ENCODE data around the gene SNX18. TPM values are rescaled to one million over a fixed set of nuclear protein-coding genes. Genes with fewer than 3 reads are reported as not detected.

The SNX18 gene
- polyA plus RNA-seq, 1 experiment, result 47.0 TPM

DNA sequence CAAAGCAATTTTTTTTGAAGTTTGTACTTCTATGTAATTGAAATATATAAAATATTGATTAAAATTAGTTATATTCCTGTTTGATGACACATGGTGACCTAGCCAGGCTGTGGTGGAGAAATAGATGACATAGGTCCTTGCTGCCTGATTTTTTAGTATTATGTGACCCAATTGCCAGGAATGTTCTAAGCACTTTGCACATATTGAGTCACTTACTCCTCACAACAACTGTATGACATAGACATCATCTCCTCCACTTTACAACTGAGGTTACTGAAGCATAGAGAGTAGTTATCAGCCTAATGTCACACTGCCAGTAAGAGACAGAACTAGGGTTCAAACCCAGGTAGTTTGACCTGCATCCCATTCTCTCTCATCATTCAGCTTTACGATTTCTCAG is 26.2 kb upstream of the SNX18 start:
- CTCF ChIA-PET, result interaction anchor here (0.6 to 7.1 kb wide), 14 partner anchors 9 to 1052 kb away, joined by 3 to 69 read pairs (median 5); partner anchors contain the start of genes HSPB3 and SNX18

GRCh38 chr5:54492178-54492577 is 25.4 kb upstream of the SNX18 start:
- peaks cover 2% of the 10 kb centered on the region; the same call in 1 of the 2 replicates for H3K27me3 ChIP-seq (ENCODE audit: control insufficient read depth, insufficient read depth, low read length)
- TF ChIP-seq, protein P1, sequence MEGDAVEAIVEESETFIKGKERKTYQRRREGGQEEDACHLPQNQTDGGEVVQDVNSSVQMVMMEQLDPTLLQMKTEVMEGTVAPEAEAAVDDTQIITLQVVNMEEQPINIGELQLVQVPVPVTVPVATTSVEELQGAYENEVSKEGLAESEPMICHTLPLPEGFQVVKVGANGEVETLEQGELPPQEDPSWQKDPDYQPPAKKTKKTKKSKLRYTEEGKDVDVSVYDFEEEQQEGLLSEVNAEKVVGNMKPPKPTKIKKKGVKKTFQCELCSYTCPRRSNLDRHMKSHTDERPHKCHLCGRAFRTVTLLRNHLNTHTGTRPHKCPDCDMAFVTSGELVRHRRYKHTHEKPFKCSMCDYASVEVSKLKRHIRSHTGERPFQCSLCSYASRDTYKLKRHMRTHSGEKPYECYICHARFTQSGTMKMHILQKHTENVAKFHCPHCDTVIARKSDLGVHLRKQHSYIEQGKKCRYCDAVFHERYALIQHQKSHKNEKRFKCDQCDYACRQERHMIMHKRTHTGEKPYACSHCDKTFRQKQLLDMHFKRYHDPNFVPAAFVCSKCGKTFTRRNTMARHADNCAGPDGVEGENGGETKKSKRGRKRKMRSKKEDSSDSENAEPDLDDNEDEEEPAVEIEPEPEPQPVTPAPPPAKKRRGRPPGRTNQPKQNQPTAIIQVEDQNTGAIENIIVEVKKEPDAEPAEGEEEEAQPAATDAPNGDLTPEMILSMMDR (IDR thresholded peaks at IDR 0.05; ENCODE audit: insufficient read depth, low read depth, low read length), result no peak
- no peak overlapping the region for H3K4me3 ChIP-seq (ENCODE audit: low read depth, low read length)
- no peak for DNase-seq (ENCODE audit: low read depth)
- ChIA-PET POLR2A (no interaction called here), CTCF (interaction anchor here (0.6 to 7.1 kb wide), 11 partner anchors 10 to 1052 kb away, joined by 3 to 69 read pairs (median 5); partner anchors contain the start of gene SNX18)
- H3K36me3 ChIP-seq (ENCODE audit: control insufficient read depth, insufficient read depth, low read length), result no peaks in the 10 kb centered on the region

More for the DNA sequence above, 26.2 kb upstream of the SNX18 start:
- POLR2A ChIA-PET, result no interaction called here
- no peak overlapping the region for H3K4me3 ChIP-seq (ENCODE audit: low read depth, low read length)
- TF ChIP-seq, protein P1 (IDR thresholded peaks at IDR 0.05; ENCODE audit: insufficient read depth, low read depth, low read length), result no peak
- no peak for DNase-seq (ENCODE audit: low read depth)
- no peaks in the 10 kb centered on the region for H3K36me3 ChIP-seq (ENCODE audit: control insufficient read depth, insufficient read depth, low read length)
- peaks cover 2% of the 10 kb centered on the region; the same call in 1 of the 2 replicates for H3K27me3 ChIP-seq (ENCODE audit: control insufficient read depth, insufficient read depth, low read length)

- Histone ChIP-seq H3K27me3 (ENCODE audit: control insufficient read depth, insufficient read depth, low read length) (peaks cover 2% of the 10 kb centered on the region; the same call in 1 of the 2 replicates), H3K4me3 (ENCODE audit: low read depth, low read length) (no peak overlapping the region), H3K36me3 (ENCODE audit: control insufficient read depth, insufficient read depth, low read length) (no peaks in the 10 kb centered on the region)
- TF ChIP-seq, protein P1 (IDR thresholded peaks at IDR 0.05; ENCODE audit: insufficient read depth, low read depth, low read length), result no peak
- ChIA-PET POLR2A (no interaction called here), CTCF (interaction anchor here (0.9 to 1.5 kb wide), 3 partner anchors 17 to 52 kb away, joined by 3 read pairs; no protein-coding TSS in a partner anchor)
- DNase-seq (ENCODE audit: low read depth), result no peak
Measured at GRCh38 chr5:54495027-54495426, 22.5 kb upstream of the SNX18 start.

- Histone ChIP-seq H3K36me3 (ENCODE audit: control insufficient read depth, insufficient read depth, low read length) (peaks cover 9% of the 10 kb centered on the region), H3K4me3 (ENCODE audit: low read depth, low read length) (no peak overlapping the region), H3K27me3 (ENCODE audit: control insufficient read depth, insufficient read depth, low read length) (no peaks in the 10 kb centered on the region)
- no peak for DNase-seq (ENCODE audit: low read depth)
- CTCF ChIA-PET, result interaction anchor here (0.9 to 4.6 kb wide), 3 partner anchors 331 to 380 kb away, joined by 6 to 82 read pairs (median 35); no protein-coding TSS in a partner anchor
- TF ChIP-seq, protein P1 (IDR thresholded peaks at IDR 0.05; ENCODE audit: insufficient read depth, low read depth, low read length), result no peak
- POLR2A ChIA-PET, result interaction anchor here (0.6 kb wide), 1 partner anchor 373 kb away, joined by 3 read pairs; no protein-coding TSS in a partner anchor
Measured at GRCh38 chr5:54514291-54514690, 3.3 kb upstream of the SNX18 start.

- no peak overlapping the region for H3K4me3 ChIP-seq (ENCODE audit: low read depth, low read length)
- DNase-seq (ENCODE audit: low read depth), result peak; percentile 39
- POLR2A ChIA-PET, result interaction anchor here (0.6 kb wide), 1 partner anchor 373 kb away, joined by 3 read pairs; no protein-coding TSS in a partner anchor
- CTCF ChIA-PET, result interaction anchor here (0.9 to 4.6 kb wide), 4 partner anchors 58 to 380 kb away, joined by 3 to 82 read pairs (median 20); no protein-coding TSS in a partner anchor
- TF ChIP-seq, protein P1 (IDR thresholded peaks at IDR 0.05; ENCODE audit: insufficient read depth, low read depth, low read length), result no peak
- H3K27me3 ChIP-seq (ENCODE audit: control insufficient read depth, insufficient read depth, low read length), result no peaks in the 10 kb centered on the region
- H3K36me3 ChIP-seq (ENCODE audit: control insufficient read depth, insufficient read depth, low read length), result peaks cover 11% of the 10 kb centered on the region
Measured at GRCh38 chr5:54514841-54515432, 2.6 kb upstream of the SNX18 start.
